Measurements from ENCODE around the gene GPR37.

GPR37 gene

GRCh38 chr7:124783271-124783670 lies 17.7 kb upstream of the GPR37 start:
- Histone ChIP-seq H3K4me3 (replicated peaks; ENCODE audit: low read depth, low read length) (no peak overlapping the region), H3K36me3 (ENCODE audit: control insufficient read depth, insufficient read depth, low read length) (no peaks in the 10 kb centered on the region), H3K27me3 (replicated peaks; ENCODE audit: control insufficient read depth, insufficient read depth, low read length) (no peaks in the 10 kb centered on the region)
- no peak for DNase-seq (ENCODE audit: extremely low read depth, insufficient read length)
- no peak for TF ChIP-seq CTCF (IDR thresholded peaks at IDR 0.05; ENCODE audit: insufficient read depth, low read length, poor library complexity, severe bottlenecking)

GRCh38 chr7:124781907-124782734 lies 16.5 kb upstream of the GPR37 start:
- no peaks in the 10 kb centered on the region; the same call in 1 of the 2 replicates for H3K27me3 ChIP-seq (replicated peaks; ENCODE audit: control insufficient read depth, insufficient read depth, low read length)
- DNase-seq (ENCODE audit: extremely low read depth, insufficient read length) = no peak
- no peak for TF ChIP-seq CTCF (IDR thresholded peaks at IDR 0.05; ENCODE audit: insufficient read depth, low read length, poor library complexity, severe bottlenecking)
- H3K36me3 ChIP-seq (ENCODE audit: control insufficient read depth, insufficient read depth, low read length) = no peaks in the 10 kb centered on the region
- no peak overlapping the region for H3K4me3 ChIP-seq (replicated peaks; ENCODE audit: low read depth, low read length)

- Histone ChIP-seq H3K27me3 (replicated peaks; ENCODE audit: control insufficient read depth, insufficient read depth, low read length) (no peaks in the 10 kb centered on the region; the same call in 1 of the 2 replicates), H3K4me3 (replicated peaks; ENCODE audit: low read depth, low read length) (no peak overlapping the region), H3K36me3 (ENCODE audit: control insufficient read depth, insufficient read depth, low read length) (no peaks in the 10 kb centered on the region)
- TF ChIP-seq CTCF (IDR thresholded peaks at IDR 0.05; ENCODE audit: insufficient read depth, low read length, poor library complexity, severe bottlenecking) = no peak
- no peak for DNase-seq (ENCODE audit: extremely low read depth, insufficient read length)
Observed at GRCh38 chr7:124781418-124781817, 15.8 kb upstream of the GPR37 start.

- no peaks in the 10 kb centered on the region; the same call in 1 of the 2 replicates for H3K27me3 ChIP-seq (replicated peaks; ENCODE audit: control insufficient read depth, insufficient read depth, low read length)
- H3K36me3 ChIP-seq (ENCODE audit: control insufficient read depth, insufficient read depth, low read length) = no peaks in the 10 kb centered on the region
- DNase-seq (ENCODE audit: extremely low read depth, insufficient read length) = no peak
- TF ChIP-seq CTCF (IDR thresholded peaks at IDR 0.05; ENCODE audit: insufficient read depth, low read length, poor library complexity, severe bottlenecking) = no peak
- no peak overlapping the region for H3K4me3 ChIP-seq (replicated peaks; ENCODE audit: low read depth, low read length)
Observed at GRCh38 chr7:124780608-124781007, 15.0 kb upstream of the GPR37 start.

GRCh38 chr7:124780056-124780455 lies 14.5 kb upstream of the GPR37 start:
- TF ChIP-seq CTCF (IDR thresholded peaks at IDR 0.05; ENCODE audit: insufficient read depth, low read length, poor library complexity, severe bottlenecking) = no peak
- no peak overlapping the region for H3K4me3 ChIP-seq (replicated peaks; ENCODE audit: low read depth, low read length)
- no peaks in the 10 kb centered on the region; the same call in 1 of the 2 replicates for H3K27me3 ChIP-seq (replicated peaks; ENCODE audit: control insufficient read depth, insufficient read depth, low read length)
- H3K36me3 ChIP-seq (ENCODE audit: control insufficient read depth, insufficient read depth, low read length) = no peaks in the 10 kb centered on the region
- no peak for DNase-seq (ENCODE audit: extremely low read depth, insufficient read length)
